HG03103 (cell line): ENCODE data around the gene TOR4A.
A peak's percentile ranks its signal among the peaks of the same experiment; 100 is the strongest.

Source experiments
- ATAC-seq: cut with Tn5 transposase; IDR thresholded peaks from one replicate; pipeline ENCODE4 v1.9.1; 2021; ENCODE audit warnings: low read depth; ENCODE audit not compliant: unreplicated experiment

The TOR4A gene

GRCh38 chr9:137293094-137293481 lies 15.6 kb downstream of the TOR4A start:
- ATAC-seq: no peak

GRCh38 chr9:137293482-137294090 lies 16.1 kb downstream of the TOR4A start:
- no peak for ATAC-seq

GRCh38 chr9:137294091-137294680 lies 16.7 kb downstream of the TOR4A start:
- no peak for ATAC-seq

GRCh38 chr9:137294681-137295237 lies 17.2 kb downstream of the TOR4A start:
- no peak for ATAC-seq

- no peak for ATAC-seq
These were observed 17.8 kb downstream of the TOR4A start for GRCh38 chr9:137295238-137295811.

GRCh38 chr9:137295849-137296669 lies 18.5 kb downstream of the TOR4A start:
- ATAC-seq: no peak

GRCh38 chr9:137296670-137297664 lies 19.4 kb downstream of the TOR4A start:
- no peak for ATAC-seq

- no peak for ATAC-seq
These were observed 20.4 kb downstream of the TOR4A start for GRCh38 chr9:137297966-137298365.

GRCh38 chr9:137298401-137299202 lies 21.1 kb downstream of the TOR4A start:
- ATAC-seq: no peak

- no peak for ATAC-seq
These were observed 21.7 kb downstream of the TOR4A start for GRCh38 chr9:137299203-137299565.

GRCh38 chr9:137299938-137300337 lies 22.4 kb downstream of the TOR4A start:
- ATAC-seq: no peak

GRCh38 chr9:137300567-137301080 lies 23.1 kb downstream of the TOR4A start:
- no peak for ATAC-seq

GRCh38 chr9:137301081-137301947 lies 23.8 kb downstream of the TOR4A start:
- no peak for ATAC-seq

- peak; percentile 62 for ATAC-seq
These were observed 24.6 kb downstream of the TOR4A start, which contains the start of gene NRARP for GRCh38 chr9:137302118-137302448. TSS of gene NRARP (minus strand) at chr9:137302271. CDS start at chr9:137301928, 343 bp downstream.

GRCh38 chr9:137302449-137303150 lies 25.1 kb downstream of the TOR4A start:
- peak; percentile 32 for ATAC-seq

GRCh38 chr9:137303151-137303892 lies 25.8 kb downstream of the TOR4A start:
- no peak for ATAC-seq

GRCh38 chr9:137303893-137304382 lies 26.4 kb downstream of the TOR4A start:
- no peak for ATAC-seq
